ENCODE data around the gene RCCD1. TPM values are rescaled to one million over a fixed set of nuclear protein-coding genes. Genes with fewer than 3 reads are reported as not detected.

RCCD1 gene
- total RNA-seq, 2 experiments from 2014 or later, result 30.0 to 30.9 TPM

DNA sequence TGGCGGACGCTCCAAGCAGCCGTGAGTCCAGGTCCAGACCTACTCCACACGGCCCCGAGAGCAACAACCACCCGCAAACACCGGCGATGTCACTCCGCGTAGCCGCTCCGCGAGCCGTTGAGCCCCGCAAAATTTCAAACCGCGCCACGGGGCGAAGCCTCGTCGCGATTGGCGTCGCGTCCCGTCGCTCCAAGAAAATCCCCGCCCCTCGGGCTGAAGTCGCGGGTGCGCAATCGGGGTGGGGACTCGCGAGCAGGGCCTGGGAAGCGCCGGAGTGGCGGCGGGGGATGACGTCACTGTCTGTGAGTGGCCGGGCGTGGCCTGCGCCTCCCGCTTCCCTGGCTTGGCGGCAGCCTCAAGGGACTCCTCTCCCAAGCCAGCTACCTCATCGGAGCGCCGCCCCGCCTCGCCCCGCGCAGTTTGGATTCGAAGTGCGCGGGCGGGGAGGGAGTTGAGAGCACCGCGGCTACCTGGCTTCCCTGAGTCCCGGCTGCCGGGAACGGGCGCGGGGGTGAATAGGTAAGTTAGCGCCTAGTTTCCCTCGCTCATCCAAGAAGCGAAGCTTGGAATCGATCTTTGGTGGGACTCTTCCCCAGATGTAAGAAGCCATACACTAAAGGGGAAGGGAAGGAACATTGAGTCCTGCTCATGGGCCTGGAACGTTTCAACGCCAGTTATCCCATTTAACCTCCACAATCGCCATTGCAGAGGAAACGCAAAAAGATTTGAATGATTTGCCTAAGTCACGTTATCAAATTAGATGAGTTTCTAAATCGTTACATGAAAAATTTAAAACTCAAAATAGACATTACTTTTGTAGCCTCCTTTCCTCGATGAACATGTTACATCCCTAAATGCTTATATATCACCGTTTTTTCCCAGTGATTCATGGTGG is 40.0 kb downstream of the RCCD1 start, which contains the start of gene PRC1:
Gene PRC1 (minus strand): TSS at position 119 of the 895 bp plus-strand sequence. CDS start 118 bp downstream, at position 1.
- Mint-ChIP-seq H3K27me3 (no peaks in the 10 kb centered on the region), H3K4me1 (ENCODE audit: low read depth) (peaks cover 27% of the 10 kb centered on the region), H3K36me3 (ENCODE audit: low read depth) (peaks cover 35% of the 10 kb centered on the region), H3K9me3 (no peaks in the 10 kb centered on the region), H3K27ac (peak within 1 kb of the TSS; percentile 99), H3K4me3 (peak within 1 kb of the TSS; percentile 100)
- peak; percentile 98 for DNase-seq
- intact Hi-C loops (cut with micrococcal nuclease), result no loop called here
- TF ChIP-seq, protein P1, sequence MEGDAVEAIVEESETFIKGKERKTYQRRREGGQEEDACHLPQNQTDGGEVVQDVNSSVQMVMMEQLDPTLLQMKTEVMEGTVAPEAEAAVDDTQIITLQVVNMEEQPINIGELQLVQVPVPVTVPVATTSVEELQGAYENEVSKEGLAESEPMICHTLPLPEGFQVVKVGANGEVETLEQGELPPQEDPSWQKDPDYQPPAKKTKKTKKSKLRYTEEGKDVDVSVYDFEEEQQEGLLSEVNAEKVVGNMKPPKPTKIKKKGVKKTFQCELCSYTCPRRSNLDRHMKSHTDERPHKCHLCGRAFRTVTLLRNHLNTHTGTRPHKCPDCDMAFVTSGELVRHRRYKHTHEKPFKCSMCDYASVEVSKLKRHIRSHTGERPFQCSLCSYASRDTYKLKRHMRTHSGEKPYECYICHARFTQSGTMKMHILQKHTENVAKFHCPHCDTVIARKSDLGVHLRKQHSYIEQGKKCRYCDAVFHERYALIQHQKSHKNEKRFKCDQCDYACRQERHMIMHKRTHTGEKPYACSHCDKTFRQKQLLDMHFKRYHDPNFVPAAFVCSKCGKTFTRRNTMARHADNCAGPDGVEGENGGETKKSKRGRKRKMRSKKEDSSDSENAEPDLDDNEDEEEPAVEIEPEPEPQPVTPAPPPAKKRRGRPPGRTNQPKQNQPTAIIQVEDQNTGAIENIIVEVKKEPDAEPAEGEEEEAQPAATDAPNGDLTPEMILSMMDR (IDR thresholded peaks at IDR 0.05), result no peak
- CTCF ChIA-PET, result interaction anchor here (1.0 kb wide), 1 partner anchor 62 kb away, joined by 4 read pairs; the partner anchor contains the start of gene HDDC3
- POLR2A ChIA-PET, result interaction anchor here (0.6 to 1.2 kb wide), 5 partner anchors 11 to 103 kb away, joined by 3 to 5 read pairs (median 3); no protein-coding TSS in a partner anchor
- ATAC-seq, result peak; percentile 98

DNA sequence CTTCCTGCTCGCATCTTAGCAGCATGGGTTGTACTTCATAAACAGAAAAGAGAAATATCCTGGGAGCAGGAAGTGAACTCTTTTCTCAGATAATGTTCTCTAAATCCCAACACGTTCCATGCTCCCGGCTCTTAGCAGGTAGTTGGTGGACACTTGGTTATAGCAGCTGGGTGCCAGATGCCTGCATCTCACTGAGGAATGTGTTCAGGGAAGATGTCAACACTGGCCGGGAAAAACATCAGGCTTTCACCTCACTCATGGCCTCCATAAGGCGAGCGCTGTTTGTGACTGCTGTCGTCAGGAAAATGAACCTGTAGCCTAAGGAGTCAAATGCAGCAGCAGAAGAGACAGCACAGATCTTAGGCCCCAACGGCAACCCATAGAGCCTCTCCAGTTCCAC is 44.1 kb downstream of the RCCD1 start:
- DNase-seq, result no peak
- H3K36me3 Mint-ChIP-seq (ENCODE audit: low read depth), result peaks cover 32% of the 10 kb centered on the region
- H3K27ac Mint-ChIP-seq, result no peak overlapping the region
- TF ChIP-seq, protein P1 (IDR thresholded peaks at IDR 0.05), result no peak
- intact Hi-C loops (cut with micrococcal nuclease), result no loop called here
- no peak overlapping the region for H3K4me3 Mint-ChIP-seq
- CTCF ChIA-PET, result no interaction called here
- POLR2A ChIA-PET, result no interaction called here
- H3K27me3 Mint-ChIP-seq, result no peaks in the 10 kb centered on the region
- no peak for ATAC-seq
- no peaks in the 10 kb centered on the region for H3K9me3 Mint-ChIP-seq
- H3K4me1 Mint-ChIP-seq (ENCODE audit: low read depth), result peaks cover 9% of the 10 kb centered on the region

DNA sequence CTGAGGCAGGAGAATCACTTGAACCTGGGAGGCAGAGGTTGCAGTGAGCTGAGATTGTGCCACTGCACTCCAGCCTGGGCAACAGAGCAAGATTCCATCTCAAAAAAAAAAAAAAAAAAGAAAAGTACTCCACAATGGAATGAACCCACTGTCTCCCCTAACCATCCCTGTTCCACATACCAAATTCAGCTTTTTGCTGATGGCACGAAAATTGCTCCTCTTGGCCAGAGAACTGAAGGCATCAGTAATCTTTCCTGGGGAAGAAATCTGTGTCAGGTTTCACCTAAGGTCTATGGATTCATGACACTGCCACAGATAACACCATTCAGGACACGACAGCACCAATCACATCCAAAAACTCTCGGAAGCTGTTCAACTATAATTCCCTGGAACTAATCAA is 46.5 kb downstream of the RCCD1 start:
- Mint-ChIP-seq H3K4me3 (no peak overlapping the region), H3K4me1 (ENCODE audit: low read depth) (peaks cover 1% of the 10 kb centered on the region), H3K36me3 (ENCODE audit: low read depth) (peaks cover 30% of the 10 kb centered on the region), H3K9me3 (no peaks in the 10 kb centered on the region), H3K27ac (no peak overlapping the region), H3K27me3 (no peaks in the 10 kb centered on the region)
- TF ChIP-seq, protein P1 (IDR thresholded peaks at IDR 0.05), result no peak
- ChIA-PET CTCF (interaction anchor here (1.1 to 1.3 kb wide), 2 partner anchors 44 to 54 kb away, joined by 3 to 4 read pairs; no protein-coding TSS in a partner anchor), POLR2A (interaction anchor here (1.2 kb wide), 1 partner anchor 14 kb away, joined by 3 read pairs; no protein-coding TSS in a partner anchor)
- no peak for DNase-seq
- ATAC-seq, result no peak
- intact Hi-C loops (cut with micrococcal nuclease), result no loop called here

DNA sequence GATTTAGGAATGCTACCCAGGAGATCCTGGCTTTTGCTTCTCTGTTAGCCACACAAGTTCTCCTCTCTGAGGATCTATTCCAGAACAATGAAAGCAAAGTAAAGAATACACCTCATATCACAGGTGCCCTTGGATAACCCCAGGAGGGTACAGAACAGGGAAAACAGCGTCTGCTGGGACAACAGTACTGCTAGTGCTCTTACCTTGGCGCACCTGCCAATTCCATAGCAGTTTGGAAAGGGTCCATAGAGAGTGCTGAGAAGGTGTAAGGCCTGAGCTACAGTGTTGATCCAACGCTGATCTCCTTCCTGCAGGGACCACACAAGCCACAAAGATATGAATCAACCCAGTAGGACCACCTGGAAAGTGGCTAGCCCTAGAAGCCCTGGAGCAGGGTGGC is 52.6 kb downstream of the RCCD1 start:
- H3K9me3 Mint-ChIP-seq, result no peaks in the 10 kb centered on the region
- no peaks in the 10 kb centered on the region for H3K4me1 Mint-ChIP-seq (ENCODE audit: low read depth)
- peaks cover 21% of the 10 kb centered on the region for H3K36me3 Mint-ChIP-seq (ENCODE audit: low read depth)
- CTCF ChIA-PET, result no interaction called here
- ATAC-seq, result no peak
- TF ChIP-seq, protein P1 (IDR thresholded peaks at IDR 0.05), result no peak
- POLR2A ChIA-PET, result interaction anchor here (1.9 kb wide), 1 partner anchor 10 kb away, joined by 6 read pairs; no protein-coding TSS in a partner anchor
- no peaks in the 10 kb centered on the region for H3K27me3 Mint-ChIP-seq
- no peak for DNase-seq
- intact Hi-C loops (cut with micrococcal nuclease), result no loop called here
- no peak overlapping the region for H3K27ac Mint-ChIP-seq
- no peak overlapping the region for H3K4me3 Mint-ChIP-seq

Other genes with a start within 250 kb of the RCCD1 start
- 10 to 100 TPM; 45.2 to 53.6 TPM for gene BLM, start 237.5 kb upstream of the RCCD1 start, total RNA-seq
- gene FURIN, start 86.3 kb upstream of the RCCD1 start, total RNA-seq, result 100 to 1,000 TPM; 111 to 117 TPM
- gene FES, start 70.4 kb upstream of the RCCD1 start, total RNA-seq, result 1 to 10 TPM; 4.1 to 4.6 TPM
- gene MAN2A2, start 51.6 kb upstream of the RCCD1 start, total RNA-seq, result 10 to 100 TPM; 85.0 to 87.7 TPM
- gene HDDC3, start 22.3 kb upstream of the RCCD1 start, total RNA-seq, result 10 to 100 TPM; 34.2 to 35.6 TPM
- gene UNC45A, start 19.6 kb upstream of the RCCD1 start, total RNA-seq, result 10 to 100 TPM; 65.0 to 66.8 TPM
- gene PRC1, start 39.7 kb downstream of the RCCD1 start, total RNA-seq, result 10 to 100 TPM; 83.1 to 96.9 TPM
- 10 to 100 TPM; 22.2 to 22.9 TPM for gene VPS33B, start 67.7 kb downstream of the RCCD1 start, total RNA-seq
- not detected for gene SV2B, start 145.4 kb downstream of the RCCD1 start, total RNA-seq